GM21360 (cell line): ENCODE data around the gene ATP1B3.
"Not testable (repeated sequence)": the region's sequence is repeated elsewhere in the genome, so short reads cannot be mapped to it uniquely, and the experiment has no call there.

Source experiments
- ATAC-seq: cut with Tn5 transposase; IDR thresholded peaks from one replicate; pipeline ENCODE4 v1.9.1; 2021; ENCODE audit warnings: mild to moderate bottlenecking, moderate library complexity; ENCODE audit not compliant: unreplicated experiment

ATP1B3 gene

DNA sequence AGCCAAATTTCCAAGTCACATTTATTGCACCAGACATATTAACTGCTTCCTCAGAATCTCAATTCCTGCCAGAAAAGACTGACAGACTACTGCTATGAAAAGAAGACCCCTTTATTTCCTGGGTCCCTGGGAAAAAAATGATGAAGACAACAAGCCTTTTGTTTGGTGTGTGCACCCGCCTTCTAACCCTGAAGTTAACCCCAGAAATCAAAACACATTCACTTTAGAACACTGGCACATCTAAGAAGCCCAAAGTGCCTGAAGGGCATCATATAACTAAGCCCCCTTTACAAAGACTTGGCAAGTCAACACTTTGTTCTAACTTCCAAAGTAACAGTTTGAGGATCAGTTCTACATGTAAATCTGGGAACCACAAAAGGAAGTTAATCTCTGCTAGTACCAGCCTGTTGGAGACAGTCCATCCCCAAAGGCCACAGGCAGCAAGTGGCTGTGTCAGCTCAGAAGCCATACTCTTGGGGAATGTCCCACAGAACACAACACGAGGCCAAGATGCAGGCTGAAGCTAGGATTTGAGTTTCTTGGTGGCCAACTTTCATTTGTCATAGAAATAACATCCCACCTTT lies 16.3 kb upstream of the ATP1B3 start:
- ATAC-seq: no peak

GRCh38 chr3:141860766-141861513 lies 15.5 kb upstream of the ATP1B3 start:
- no peak for ATAC-seq

- no peak for ATAC-seq
Observed at GRCh38 chr3:141862279-141862816, 14.1 kb upstream of the ATP1B3 start.

DNA sequence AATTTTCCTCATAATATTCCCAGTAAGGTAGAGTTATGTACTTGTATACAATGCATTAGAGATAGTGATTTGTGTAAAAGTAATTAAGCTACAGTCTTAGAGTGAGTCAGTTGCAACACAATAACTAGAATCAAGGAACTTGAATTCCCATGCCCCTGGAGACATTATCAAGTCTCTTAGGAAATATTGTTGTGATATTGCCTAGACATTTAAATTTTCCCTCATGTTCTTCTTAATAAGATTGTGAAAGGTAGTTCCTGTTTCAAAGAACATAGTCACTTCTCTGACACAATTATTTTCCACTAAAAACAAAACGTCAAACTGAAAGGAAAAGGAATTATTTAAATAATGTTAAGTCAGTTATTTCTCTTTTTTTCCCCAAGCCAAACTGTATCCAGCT lies 13.0 kb upstream of the ATP1B3 start:
- ATAC-seq: no peak

- ATAC-seq: no peak
Observed at GRCh38 chr3:141864281-141864970, 12.0 kb upstream of the ATP1B3 start.

DNA sequence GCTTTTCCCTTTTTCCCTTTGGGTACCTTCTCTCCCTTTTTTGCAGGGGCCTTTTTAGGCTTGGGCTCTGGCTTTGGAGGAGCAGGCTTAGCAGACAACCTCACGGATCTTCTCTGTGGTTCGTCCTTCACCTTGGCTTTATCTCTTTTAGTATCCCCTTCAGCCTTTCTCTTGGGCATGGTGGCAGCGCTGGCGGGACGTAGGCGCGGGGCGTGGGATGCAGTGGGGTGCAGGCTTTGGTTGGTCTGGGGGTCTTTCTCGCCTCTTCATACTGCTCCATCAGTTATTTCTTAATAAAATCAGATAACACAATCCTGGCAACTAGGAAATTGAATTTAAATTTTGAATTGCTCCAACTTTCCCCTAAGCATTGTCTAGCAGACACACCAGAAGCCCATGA lies 11.3 kb upstream of the ATP1B3 start:
- no peak for ATAC-seq

DNA sequence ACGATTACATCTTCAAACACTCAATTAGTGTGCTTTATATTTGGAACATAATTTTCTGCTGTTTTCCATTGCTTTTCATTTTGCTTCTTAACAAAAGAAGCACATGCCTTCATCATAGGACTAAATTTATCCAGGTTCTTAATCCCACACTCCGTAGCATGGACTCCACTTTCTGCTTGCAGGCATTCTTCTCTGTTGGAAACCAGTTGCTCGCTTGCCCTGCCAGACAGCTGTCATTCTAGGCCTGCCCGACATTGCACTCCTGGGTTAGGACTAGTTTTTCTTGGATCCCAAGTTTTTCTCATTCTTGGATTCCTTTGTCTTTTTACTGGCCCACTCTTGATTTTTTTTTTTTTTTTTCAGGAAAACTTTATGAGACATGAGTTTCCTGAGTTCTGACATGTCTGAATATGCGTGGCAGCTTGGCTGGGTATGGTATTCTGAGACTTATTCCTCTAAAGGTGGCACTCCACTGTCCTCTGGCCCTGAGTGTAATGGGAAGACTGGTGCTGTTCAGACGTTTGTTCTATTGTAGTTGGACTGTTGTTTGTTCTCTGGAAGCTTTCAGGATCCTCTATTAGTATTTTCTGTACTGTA lies 6.3 kb upstream of the ATP1B3 start:
- no peak for ATAC-seq

DNA sequence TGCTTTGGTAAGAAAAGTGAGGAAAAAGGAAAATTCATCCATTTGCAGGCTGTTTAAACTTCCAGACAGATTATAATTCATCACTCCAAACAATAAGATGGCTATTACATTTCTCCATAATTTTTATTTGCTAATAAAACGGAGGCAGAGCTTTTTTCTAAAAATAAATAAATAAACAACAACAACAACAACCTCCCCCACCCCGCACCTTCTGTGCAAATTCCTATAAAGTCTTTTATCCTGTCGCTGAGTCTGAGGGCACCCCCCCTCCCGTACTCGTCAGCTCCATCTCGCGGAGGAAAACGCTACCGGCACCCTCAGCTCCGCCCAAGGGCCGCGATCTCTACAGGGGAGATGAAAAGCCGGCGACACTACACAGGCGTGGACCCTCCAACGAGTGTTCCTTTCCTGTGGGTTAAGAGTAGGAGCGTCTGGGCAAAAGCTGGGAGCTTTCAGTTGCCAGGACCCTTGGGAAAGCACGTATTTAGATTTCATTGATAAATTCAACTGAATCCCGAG lies 1.0 kb upstream of the ATP1B3 start:
- ATAC-seq: peak; percentile 45

- peak; percentile 38 for ATAC-seq
Observed at GRCh38 chr3:141875893-141876380, 506 bp upstream of the ATP1B3 start.

DNA sequence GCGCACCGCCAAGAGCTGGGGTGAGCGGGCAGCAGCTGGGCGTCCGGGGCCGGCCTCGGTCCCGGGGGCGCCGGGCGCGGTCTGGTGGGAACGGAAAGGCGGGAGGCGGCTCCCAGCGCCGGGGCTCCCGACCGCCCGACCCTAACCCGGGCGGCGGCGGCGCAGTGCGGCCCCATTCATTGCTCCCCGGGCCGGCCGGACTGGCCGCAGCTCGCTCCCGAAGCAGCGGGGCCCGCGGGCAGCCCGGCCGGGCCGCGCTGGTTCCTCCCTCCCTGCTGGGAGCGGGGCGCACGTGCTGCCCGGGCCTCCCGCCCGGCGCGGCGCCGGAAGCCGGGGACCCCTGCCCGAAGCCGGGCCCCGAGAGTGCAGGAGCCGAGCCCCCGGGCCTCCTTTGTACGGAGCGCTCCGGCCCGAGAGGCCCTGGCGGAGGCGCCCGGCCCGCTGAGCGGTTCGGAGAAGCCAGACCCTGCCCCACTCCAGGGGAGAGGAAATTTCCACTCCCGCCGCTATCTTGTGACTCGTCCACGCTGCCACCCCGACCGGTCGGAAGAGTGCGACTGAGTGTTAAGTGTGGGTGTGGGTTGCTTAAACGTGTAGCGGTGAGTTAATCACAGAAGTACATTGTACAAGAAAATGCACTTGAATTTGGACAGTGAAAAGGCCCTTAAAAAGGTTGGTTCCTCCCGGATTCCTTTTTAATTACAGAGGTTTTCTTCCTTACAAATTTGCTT lies 613 bp downstream of the ATP1B3 start:
- peak; percentile 20 for ATAC-seq

DNA sequence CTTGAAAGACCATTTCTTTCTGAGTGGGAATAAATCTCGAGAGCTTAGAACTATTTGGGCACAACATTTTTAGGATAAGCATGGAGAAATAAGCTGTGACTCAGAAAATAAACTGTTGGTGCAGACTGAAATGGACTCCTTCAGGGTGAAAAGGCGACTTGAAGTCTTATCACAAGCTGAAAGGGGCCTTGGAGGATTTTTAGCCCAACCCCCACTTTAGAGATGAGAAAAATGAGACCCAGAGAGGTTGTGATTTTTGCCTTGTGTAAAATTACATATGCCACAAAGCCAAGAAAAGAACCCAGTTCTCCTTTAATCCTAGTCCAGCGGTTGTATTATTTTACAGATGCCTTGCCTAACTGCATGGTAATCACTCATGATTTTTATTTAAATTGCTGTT lies 1.5 kb downstream of the ATP1B3 start:
- ATAC-seq: no peak

GRCh38 chr3:141878326-141878725 lies 1.9 kb downstream of the ATP1B3 start:
- ATAC-seq: no peak

DNA sequence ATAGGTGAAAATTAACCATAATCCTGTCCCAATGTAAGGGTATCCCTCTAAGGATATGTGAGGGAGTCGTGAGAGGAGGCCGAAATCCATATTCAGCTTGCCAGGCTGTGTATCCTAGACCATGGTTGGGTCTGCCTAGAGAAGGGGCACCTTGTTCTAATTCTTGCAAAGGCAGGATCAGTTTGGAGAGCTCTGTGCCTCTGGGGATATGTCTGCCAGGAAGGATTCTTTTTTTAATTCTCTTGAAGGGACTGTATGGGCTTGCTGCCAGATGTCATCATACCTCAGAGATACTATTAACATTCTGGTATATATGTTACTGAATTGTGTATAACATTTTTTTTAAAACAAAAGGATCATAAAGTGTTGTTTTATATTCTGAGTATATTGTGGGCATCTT lies 2.4 kb downstream of the ATP1B3 start:
- ATAC-seq: no peak

DNA sequence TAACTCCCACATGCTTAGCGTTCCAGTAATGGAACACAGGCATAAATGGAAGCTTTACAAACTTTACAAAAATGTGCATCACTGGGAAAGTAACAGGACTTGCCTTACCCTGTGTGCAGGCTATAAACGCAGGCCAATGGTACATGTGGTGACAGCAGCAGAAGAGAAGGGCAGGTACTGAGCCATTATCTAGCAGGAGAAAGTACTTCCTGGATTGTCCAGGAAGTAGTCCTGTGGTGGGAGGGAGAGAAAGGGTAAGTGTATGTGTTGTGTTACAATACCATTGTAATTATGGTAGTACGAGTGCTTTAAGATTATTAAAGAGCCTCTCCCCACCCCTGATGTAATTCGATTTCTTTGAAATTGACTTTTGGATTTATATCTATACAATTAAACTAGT lies 5.3 kb downstream of the ATP1B3 start:
- no peak for ATAC-seq

- no peak for ATAC-seq
Observed at GRCh38 chr3:141887051-141887450, 10.6 kb downstream of the ATP1B3 start.

DNA sequence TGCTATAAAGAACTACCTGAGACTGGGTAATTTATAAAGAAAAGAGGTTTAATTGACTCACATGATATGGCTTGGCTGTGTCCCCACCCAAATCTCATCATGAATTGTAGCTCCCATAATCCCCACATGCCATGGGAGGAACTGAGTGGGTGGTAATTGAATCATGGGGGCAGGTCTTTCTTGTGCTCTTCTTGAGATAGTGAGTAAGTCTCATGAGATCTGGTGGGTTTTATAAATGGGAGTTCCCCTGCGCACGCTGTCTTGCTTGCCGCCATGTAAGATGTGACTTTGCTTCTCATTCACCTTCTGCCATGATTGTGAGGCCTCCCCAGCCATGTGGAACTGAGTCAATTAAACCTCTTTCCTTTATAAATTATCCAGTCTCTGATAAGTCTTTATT lies 12.1 kb downstream of the ATP1B3 start:
- ATAC-seq: not testable (repeated sequence)

GRCh38 chr3:141894524-141895176 lies 18.2 kb downstream of the ATP1B3 start:
- no peak for ATAC-seq

GRCh38 chr3:141895731-141896130 lies 19.3 kb downstream of the ATP1B3 start:
- no peak for ATAC-seq

DNA sequence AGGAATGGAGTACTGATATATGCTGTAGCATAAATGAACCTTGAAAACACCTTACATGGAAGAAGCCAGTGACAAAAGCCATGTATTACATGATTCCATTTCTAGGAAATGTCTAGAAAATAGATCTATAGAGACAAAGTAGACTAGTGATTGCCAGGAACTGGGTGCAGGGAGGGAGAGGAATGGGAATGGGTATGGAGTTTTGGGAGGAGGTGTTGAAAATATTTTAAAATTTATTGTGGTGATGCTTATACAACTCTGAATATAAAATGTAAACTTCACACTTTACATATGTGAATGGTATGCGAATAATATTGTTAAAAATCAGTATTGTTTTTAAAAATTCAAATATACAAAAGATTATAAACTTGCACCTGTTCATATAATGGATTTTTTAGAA lies 22.5 kb downstream of the ATP1B3 start:
- ATAC-seq: no peak

DNA sequence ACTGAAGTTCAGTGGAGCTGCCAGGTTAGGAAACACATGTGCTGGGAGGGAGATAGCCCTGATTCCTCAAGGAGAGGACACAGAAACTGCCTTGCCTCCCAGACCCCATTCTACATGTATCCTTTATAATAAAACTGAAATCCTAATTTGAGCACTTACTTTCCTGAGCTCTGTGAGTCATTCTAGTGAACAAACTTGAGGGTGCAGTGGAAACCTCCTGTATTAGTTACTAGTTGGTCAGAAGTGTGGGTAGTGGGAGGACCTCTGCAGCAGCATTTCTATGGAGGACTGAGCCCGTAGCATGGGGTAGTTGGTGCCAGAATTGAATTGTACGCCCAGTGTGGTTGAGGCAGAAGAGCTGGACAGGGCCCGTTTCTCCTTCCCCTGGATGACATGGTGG lies 23.9 kb downstream of the ATP1B3 start:
- no peak for ATAC-seq
